T-helper 1 cell treated with Interleukin-12 subunit alpha and Interleukin-12 subunit beta and Interleukin-4 antibody, amounts not matched to agents 30 μg/mL and 1 μg/mL, for 36 hours (primary cell): ENCODE results near the gene MYL2.

Experiments used
- H3K27ac Mint-ChIP-seq: one replicate; pipeline ENCODE4 v1.8.0; 2021; ENCODE audit warnings: mild to moderate bottlenecking, mixed read lengths
- H3K27me3 Mint-ChIP-seq: one replicate; pipeline ENCODE4 v1.8.0; 2021; ENCODE audit warnings: low read depth, mixed read lengths
- H3K36me3 Mint-ChIP-seq: one replicate; pipeline ENCODE4 v1.8.0; 2021; ENCODE audit warnings: low read depth, mixed read lengths
- H3K4me1 Mint-ChIP-seq: one replicate; pipeline ENCODE4 v1.8.0; 2021; ENCODE audit warnings: low read depth, mixed read lengths
- H3K4me3 Mint-ChIP-seq: one replicate; pipeline ENCODE4 v1.8.0; 2021; ENCODE audit warnings: mild to moderate bottlenecking, moderate library complexity, mixed read lengths
- H3K9me3 Mint-ChIP-seq: one replicate; pipeline ENCODE4 v1.8.0; 2021; ENCODE audit warnings: mixed read lengths

The MYL2 gene

GRCh38 chr12:110919720-110920119 is 659 bp downstream of the MYL2 start:
- no peaks in the 10 kb centered on the region for H3K36me3 Mint-ChIP-seq
- H3K4me1 Mint-ChIP-seq = no peaks in the 10 kb centered on the region
- H3K9me3 Mint-ChIP-seq = no peaks in the 10 kb centered on the region
- peaks cover 7% of the 10 kb centered on the region for H3K27me3 Mint-ChIP-seq
- no peak overlapping the region for H3K4me3 Mint-ChIP-seq
- no peak overlapping the region for H3K27ac Mint-ChIP-seq

GRCh38 chr12:110917961-110918360 is 2.4 kb downstream of the MYL2 start:
- H3K27ac Mint-ChIP-seq = no peak overlapping the region

GRCh38 chr12:110917467-110917866 is 2.9 kb downstream of the MYL2 start:
- Mint-ChIP-seq H3K9me3 (no peaks in the 10 kb centered on the region), H3K27me3 (peaks cover 7% of the 10 kb centered on the region), H3K4me3 (no peak overlapping the region), H3K27ac (no peak overlapping the region), H3K36me3 (no peaks in the 10 kb centered on the region), H3K4me1 (no peaks in the 10 kb centered on the region)

More at GRCh38 chr12:110917961-110918360, 2.4 kb downstream of the MYL2 start:
- H3K27me3 Mint-ChIP-seq = peaks cover 7% of the 10 kb centered on the region
- H3K9me3 Mint-ChIP-seq = no peaks in the 10 kb centered on the region
- no peaks in the 10 kb centered on the region for H3K36me3 Mint-ChIP-seq
- H3K4me3 Mint-ChIP-seq = no peak overlapping the region
- no peaks in the 10 kb centered on the region for H3K4me1 Mint-ChIP-seq

- Mint-ChIP-seq H3K4me3 (no peak overlapping the region), H3K27ac (no peak overlapping the region), H3K27me3 (peaks cover 7% of the 10 kb centered on the region)
These were observed 4.0 kb downstream of the MYL2 start for GRCh38 chr12:110916295-110916875.

GRCh38 chr12:110913119-110914056 is 7.0 kb downstream of the MYL2 start:
- no peak overlapping the region for H3K27ac Mint-ChIP-seq
- no peak overlapping the region for H3K4me3 Mint-ChIP-seq
- H3K9me3 Mint-ChIP-seq = no peaks in the 10 kb centered on the region
- no peaks in the 10 kb centered on the region for H3K36me3 Mint-ChIP-seq
- peaks cover 7% of the 10 kb centered on the region for H3K27me3 Mint-ChIP-seq
- no peaks in the 10 kb centered on the region for H3K4me1 Mint-ChIP-seq

More at GRCh38 chr12:110916295-110916875, 4.0 kb downstream of the MYL2 start:
- Mint-ChIP-seq H3K4me1 (no peaks in the 10 kb centered on the region), H3K36me3 (no peaks in the 10 kb centered on the region), H3K9me3 (no peaks in the 10 kb centered on the region)

- Mint-ChIP-seq H3K27me3 (no peaks in the 10 kb centered on the region), H3K4me3 (no peak overlapping the region)
These were observed 8.1 kb downstream of the MYL2 start for GRCh38 chr12:110912263-110912662.

GRCh38 chr12:110908377-110909152 is 11.8 kb downstream of the MYL2 start:
- no peaks in the 10 kb centered on the region for H3K4me1 Mint-ChIP-seq
- H3K4me3 Mint-ChIP-seq = no peak overlapping the region
- no peaks in the 10 kb centered on the region for H3K36me3 Mint-ChIP-seq
- H3K9me3 Mint-ChIP-seq = no peaks in the 10 kb centered on the region
- H3K27ac Mint-ChIP-seq = no peak overlapping the region
- no peaks in the 10 kb centered on the region for H3K27me3 Mint-ChIP-seq

More at GRCh38 chr12:110912263-110912662, 8.1 kb downstream of the MYL2 start:
- Mint-ChIP-seq H3K36me3 (no peaks in the 10 kb centered on the region), H3K9me3 (no peaks in the 10 kb centered on the region), H3K4me1 (no peaks in the 10 kb centered on the region), H3K27ac (no peak overlapping the region)

- Mint-ChIP-seq H3K4me3 (no peak overlapping the region), H3K36me3 (no peaks in the 10 kb centered on the region), H3K27ac (no peak overlapping the region), H3K27me3 (no peaks in the 10 kb centered on the region), H3K9me3 (no peaks in the 10 kb centered on the region), H3K4me1 (no peaks in the 10 kb centered on the region)
These were observed 12.8 kb downstream of the MYL2 start for GRCh38 chr12:110907583-110907982.

GRCh38 chr12:110906985-110907384 is 13.4 kb downstream of the MYL2 start:
- no peak overlapping the region for H3K4me3 Mint-ChIP-seq
- H3K36me3 Mint-ChIP-seq = no peaks in the 10 kb centered on the region
- no peaks in the 10 kb centered on the region for H3K27me3 Mint-ChIP-seq
- no peaks in the 10 kb centered on the region for H3K9me3 Mint-ChIP-seq
- H3K27ac Mint-ChIP-seq = no peak overlapping the region
- no peaks in the 10 kb centered on the region for H3K4me1 Mint-ChIP-seq

- Mint-ChIP-seq H3K27ac (no peak overlapping the region), H3K27me3 (no peaks in the 10 kb centered on the region), H3K4me1 (no peaks in the 10 kb centered on the region), H3K9me3 (no peaks in the 10 kb centered on the region), H3K36me3 (no peaks in the 10 kb centered on the region), H3K4me3 (no peak overlapping the region)
These were observed 13.9 kb downstream of the MYL2 start for GRCh38 chr12:110906516-110906915.

- H3K27me3 Mint-ChIP-seq = no peaks in the 10 kb centered on the region
- no peak overlapping the region for H3K4me3 Mint-ChIP-seq
- no peak overlapping the region for H3K27ac Mint-ChIP-seq
- H3K9me3 Mint-ChIP-seq = no peaks in the 10 kb centered on the region
- no peaks in the 10 kb centered on the region for H3K4me1 Mint-ChIP-seq
- H3K36me3 Mint-ChIP-seq = no peaks in the 10 kb centered on the region
These were observed 14.3 kb downstream of the MYL2 start for GRCh38 chr12:110906083-110906482.

- Mint-ChIP-seq H3K27ac (no peak overlapping the region), H3K36me3 (no peaks in the 10 kb centered on the region), H3K9me3 (no peaks in the 10 kb centered on the region), H3K4me1 (no peaks in the 10 kb centered on the region), H3K4me3 (no peak overlapping the region), H3K27me3 (no peaks in the 10 kb centered on the region)
These were observed 16.9 kb downstream of the MYL2 start for GRCh38 chr12:110903511-110903910.

- Mint-ChIP-seq H3K36me3 (no peaks in the 10 kb centered on the region), H3K4me1 (no peaks in the 10 kb centered on the region), H3K4me3 (no peak overlapping the region), H3K9me3 (no peaks in the 10 kb centered on the region), H3K27ac (no peak overlapping the region), H3K27me3 (no peaks in the 10 kb centered on the region)
These were observed 19.0 kb downstream of the MYL2 start for GRCh38 chr12:110901401-110901800.

GRCh38 chr12:110896559-110896958 is 23.8 kb downstream of the MYL2 start:
- peaks cover 21% of the 10 kb centered on the region for H3K27me3 Mint-ChIP-seq
- no peaks in the 10 kb centered on the region for H3K36me3 Mint-ChIP-seq
- H3K4me3 Mint-ChIP-seq = no peak overlapping the region
- H3K9me3 Mint-ChIP-seq = no peaks in the 10 kb centered on the region
- H3K4me1 Mint-ChIP-seq = peaks cover 7% of the 10 kb centered on the region
- no peak overlapping the region for H3K27ac Mint-ChIP-seq
